ENCODE data around the gene RBM26. TPM values are rescaled to one million over a fixed set of nuclear protein-coding genes. Genes with fewer than 3 reads are reported as not detected.

RBM26 gene
- 38.8 and 45.9 TPM in 2 replicates for total RNA-seq
- 17.5 and 19.3 TPM in 2 replicates for polyA plus RNA-seq

- Histone ChIP-seq H3K4me3 (peak within 1 kb of the TSS; percentile 89), H3K36me3 (replicated peaks; ENCODE audit: insufficient read depth, low read depth) (no peaks in the 10 kb centered on the region), H4K20me1 (ENCODE audit: insufficient read depth, poor library complexity, severe bottlenecking) (peaks cover 38% of the 10 kb centered on the region), H3K4me1 (ENCODE audit: insufficient read depth) (peaks cover 39% of the 10 kb centered on the region), H3K27ac (peak within 1 kb of the TSS; percentile 100), H3K9me2 (replicated peaks; ENCODE audit: insufficient read depth) (no peaks in the 10 kb centered on the region), H3K79me2 (peaks cover 59% of the 10 kb centered on the region), H3K4me2 (peak within 1 kb of the TSS; percentile 80), H3K27me3 (no peaks in the 10 kb centered on the region), H2AFZ (peak within 1 kb of the TSS; percentile 92), H3K9me3 (ENCODE audit: low read depth) (no peaks in the 10 kb centered on the region)
- peak; percentile 95 for DNase-seq (ENCODE audit: low spot score)
- TF ChIP-seq CTCF (IDR thresholded peaks at IDR 0.05; ENCODE audit: poor library complexity): peak; percentile 7
- no peak for TF ChIP-seq EZH2 (IDR thresholded peaks at IDR 0.05; ENCODE audit: borderline replicate concordance)
- 1% methylated on average over 68 of the region's 72 CpGs for WGBS (ENCODE audit: low lambda C conversion rate, missing lambda C conversion rate)
Measured at GRCh38 chr13:79405831-79406596, at the start of gene RBM26. Gene RBM26, minus strand, starts transcription at chr13:79406255. Its CDS starts 481 bp downstream, at chr13:79405774.

- DNase-seq (ENCODE audit: low spot score): no peak
- H3K9me3 ChIP-seq (ENCODE audit: low read depth): no peaks in the 10 kb centered on the region
- no peaks in the 10 kb centered on the region for H3K4me1 ChIP-seq (ENCODE audit: insufficient read depth)
- H3K9me2 ChIP-seq (replicated peaks; ENCODE audit: insufficient read depth): no peaks in the 10 kb centered on the region
- no peak overlapping the region for H3K4me3 ChIP-seq
- TF ChIP-seq EZH2phosphoT487 (IDR thresholded peaks at IDR 0.05; ENCODE audit: low read depth, severe bottlenecking, unreplicated experiment): no peak
- no peak for TF ChIP-seq EZH2 (IDR thresholded peaks at IDR 0.05; ENCODE audit: borderline replicate concordance)
- no peak for TF ChIP-seq CTCF (IDR thresholded peaks at IDR 0.05; ENCODE audit: poor library complexity)
- H3K79me2 ChIP-seq: no peaks in the 10 kb centered on the region
- H3K27ac ChIP-seq: no peak overlapping the region
- no peaks in the 10 kb centered on the region for H3K36me3 ChIP-seq (replicated peaks; ENCODE audit: insufficient read depth, low read depth)
- H4K20me1 ChIP-seq (ENCODE audit: insufficient read depth, poor library complexity, severe bottlenecking): no peaks in the 10 kb centered on the region
- H3K4me2 ChIP-seq: no peak overlapping the region
- H3K27me3 ChIP-seq: no peaks in the 10 kb centered on the region
- H2AFZ ChIP-seq: no peak overlapping the region
- WGBS (ENCODE audit: low lambda C conversion rate, missing lambda C conversion rate): 85% methylated on average over 7 of the region's 7 CpGs
Measured at GRCh38 chr13:79455331-79455730, 49.3 kb upstream of the RBM26 start.

GRCh38 chr13:79452239-79452913 lies 46.3 kb upstream of the RBM26 start:
- H2AFZ ChIP-seq: no peak overlapping the region
- no peak overlapping the region for H3K4me2 ChIP-seq
- DNase-seq (ENCODE audit: low spot score): no peak

More at GRCh38 chr13:79452239-79452913, 46.3 kb upstream of the RBM26 start:
- H3K4me3 ChIP-seq: no peak overlapping the region
- no peak for TF ChIP-seq CTCF (IDR thresholded peaks at IDR 0.05; ENCODE audit: poor library complexity)
- TF ChIP-seq EZH2 (IDR thresholded peaks at IDR 0.05; ENCODE audit: borderline replicate concordance): no peak
- TF ChIP-seq EZH2phosphoT487 (IDR thresholded peaks at IDR 0.05; ENCODE audit: low read depth, severe bottlenecking, unreplicated experiment): no peak
- no peaks in the 10 kb centered on the region for H3K9me2 ChIP-seq (replicated peaks; ENCODE audit: insufficient read depth)
- H3K27ac ChIP-seq: no peak overlapping the region
- no peaks in the 10 kb centered on the region for H3K36me3 ChIP-seq (replicated peaks; ENCODE audit: insufficient read depth, low read depth)
- no peaks in the 10 kb centered on the region for H3K9me3 ChIP-seq (ENCODE audit: low read depth)
- H3K79me2 ChIP-seq: no peaks in the 10 kb centered on the region
- no peaks in the 10 kb centered on the region for H4K20me1 ChIP-seq (ENCODE audit: insufficient read depth, poor library complexity, severe bottlenecking)
- no peaks in the 10 kb centered on the region for H3K27me3 ChIP-seq
- 77% methylated on average over 3 of the region's 3 CpGs for WGBS (ENCODE audit: low lambda C conversion rate, missing lambda C conversion rate)
- H3K4me1 ChIP-seq (ENCODE audit: insufficient read depth): no peaks in the 10 kb centered on the region
